ENCODE results near the gene PDGFC.

DNA sequence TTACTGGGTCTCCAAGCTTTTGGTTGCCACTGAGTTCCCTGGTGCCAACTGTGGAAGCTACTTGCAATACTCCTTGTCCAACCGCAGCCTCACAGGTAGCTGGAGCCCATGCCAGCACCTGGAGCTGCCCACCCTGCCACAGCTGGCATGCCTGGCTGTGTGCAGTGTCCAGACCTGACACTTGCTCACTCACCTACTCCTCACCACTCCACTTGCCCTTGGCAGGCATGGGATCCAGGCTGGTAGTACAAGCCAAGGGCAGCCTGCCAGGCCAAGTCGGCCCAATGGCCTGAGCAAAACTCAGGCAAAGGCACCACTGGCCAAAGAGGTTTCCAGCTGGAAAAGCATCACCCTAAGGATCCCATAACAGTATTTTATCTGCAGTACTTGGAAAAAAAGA lies 246.3 kb downstream of the PDGFC start:
- TF ChIP-seq, protein P1, sequence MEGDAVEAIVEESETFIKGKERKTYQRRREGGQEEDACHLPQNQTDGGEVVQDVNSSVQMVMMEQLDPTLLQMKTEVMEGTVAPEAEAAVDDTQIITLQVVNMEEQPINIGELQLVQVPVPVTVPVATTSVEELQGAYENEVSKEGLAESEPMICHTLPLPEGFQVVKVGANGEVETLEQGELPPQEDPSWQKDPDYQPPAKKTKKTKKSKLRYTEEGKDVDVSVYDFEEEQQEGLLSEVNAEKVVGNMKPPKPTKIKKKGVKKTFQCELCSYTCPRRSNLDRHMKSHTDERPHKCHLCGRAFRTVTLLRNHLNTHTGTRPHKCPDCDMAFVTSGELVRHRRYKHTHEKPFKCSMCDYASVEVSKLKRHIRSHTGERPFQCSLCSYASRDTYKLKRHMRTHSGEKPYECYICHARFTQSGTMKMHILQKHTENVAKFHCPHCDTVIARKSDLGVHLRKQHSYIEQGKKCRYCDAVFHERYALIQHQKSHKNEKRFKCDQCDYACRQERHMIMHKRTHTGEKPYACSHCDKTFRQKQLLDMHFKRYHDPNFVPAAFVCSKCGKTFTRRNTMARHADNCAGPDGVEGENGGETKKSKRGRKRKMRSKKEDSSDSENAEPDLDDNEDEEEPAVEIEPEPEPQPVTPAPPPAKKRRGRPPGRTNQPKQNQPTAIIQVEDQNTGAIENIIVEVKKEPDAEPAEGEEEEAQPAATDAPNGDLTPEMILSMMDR (IDR thresholded peaks at IDR 0.05): no peak
- no peak for TF ChIP-seq SIN3A (IDR thresholded peaks at IDR 0.05; ENCODE audit: borderline replicate concordance, insufficient read depth, low read depth, low read length)
- TF ChIP-seq, protein P2, sequence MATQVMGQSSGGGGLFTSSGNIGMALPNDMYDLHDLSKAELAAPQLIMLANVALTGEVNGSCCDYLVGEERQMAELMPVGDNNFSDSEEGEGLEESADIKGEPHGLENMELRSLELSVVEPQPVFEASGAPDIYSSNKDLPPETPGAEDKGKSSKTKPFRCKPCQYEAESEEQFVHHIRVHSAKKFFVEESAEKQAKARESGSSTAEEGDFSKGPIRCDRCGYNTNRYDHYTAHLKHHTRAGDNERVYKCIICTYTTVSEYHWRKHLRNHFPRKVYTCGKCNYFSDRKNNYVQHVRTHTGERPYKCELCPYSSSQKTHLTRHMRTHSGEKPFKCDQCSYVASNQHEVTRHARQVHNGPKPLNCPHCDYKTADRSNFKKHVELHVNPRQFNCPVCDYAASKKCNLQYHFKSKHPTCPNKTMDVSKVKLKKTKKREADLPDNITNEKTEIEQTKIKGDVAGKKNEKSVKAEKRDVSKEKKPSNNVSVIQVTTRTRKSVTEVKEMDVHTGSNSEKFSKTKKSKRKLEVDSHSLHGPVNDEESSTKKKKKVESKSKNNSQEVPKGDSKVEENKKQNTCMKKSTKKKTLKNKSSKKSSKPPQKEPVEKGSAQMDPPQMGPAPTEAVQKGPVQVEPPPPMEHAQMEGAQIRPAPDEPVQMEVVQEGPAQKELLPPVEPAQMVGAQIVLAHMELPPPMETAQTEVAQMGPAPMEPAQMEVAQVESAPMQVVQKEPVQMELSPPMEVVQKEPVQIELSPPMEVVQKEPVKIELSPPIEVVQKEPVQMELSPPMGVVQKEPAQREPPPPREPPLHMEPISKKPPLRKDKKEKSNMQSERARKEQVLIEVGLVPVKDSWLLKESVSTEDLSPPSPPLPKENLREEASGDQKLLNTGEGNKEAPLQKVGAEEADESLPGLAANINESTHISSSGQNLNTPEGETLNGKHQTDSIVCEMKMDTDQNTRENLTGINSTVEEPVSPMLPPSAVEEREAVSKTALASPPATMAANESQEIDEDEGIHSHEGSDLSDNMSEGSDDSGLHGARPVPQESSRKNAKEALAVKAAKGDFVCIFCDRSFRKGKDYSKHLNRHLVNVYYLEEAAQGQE (IDR thresholded peaks at IDR 0.05; ENCODE audit: insufficient read depth in 1 of 2, low read depth in 2 of 2, low read length in 1 of 2): no peak

Data from Panc1 (cell line).